Brain microvascular endothelial cell (primary cell): ENCODE data around the gene RPS17.

ENCODE experiments used
- DNase-seq: peaks from one replicate; pipeline ENCODE4 v3.0.0-alpha.2; 2020
- H3K27ac ChIP-seq: fragments of 250-450 bp; sonication (Bioruptor Pico); 2 replicates; pipeline ENCODE4 v1.5.1; 2020; ENCODE audit warnings: mild to moderate bottlenecking, moderate library complexity
- H3K27me3 ChIP-seq: fragments of 250-450 bp; sonication (Bioruptor Pico); replicated peaks from 2 replicates; pipeline ENCODE4 v1.5.1; 2020; ENCODE audit warnings: mild to moderate bottlenecking
- H3K36me3 ChIP-seq: fragments of 250-450 bp; sonication (Bioruptor Pico); replicated peaks from 2 replicates; pipeline ENCODE4 v1.5.1; 2020; ENCODE audit warnings: mild to moderate bottlenecking
- H3K4me3 ChIP-seq: 2 replicates; pipeline ENCODE4 v1.5.1; 2011; ENCODE audit warnings: low read depth, mild to moderate bottlenecking, control low read depth, low read length, moderate library complexity
- in situ Hi-C: cut with HindIII; loops from 2 replicates; pipeline ENCODE4 v1.10.0; 2017; ENCODE audit warnings: low sequenced_read_pairs, low pct_ligation_motif_present
- TF ChIP-seq, protein P1 (sequence below): IDR thresholded peaks from 2 replicates; pipeline ENCODE4 v1.5.1; 2011; ENCODE audit warnings: low read depth, mild to moderate bottlenecking, moderate library complexity, low read length, control low read depth, inconsistent platforms; ENCODE audit errors: missing control alignments

Gene RPS17

DNA sequence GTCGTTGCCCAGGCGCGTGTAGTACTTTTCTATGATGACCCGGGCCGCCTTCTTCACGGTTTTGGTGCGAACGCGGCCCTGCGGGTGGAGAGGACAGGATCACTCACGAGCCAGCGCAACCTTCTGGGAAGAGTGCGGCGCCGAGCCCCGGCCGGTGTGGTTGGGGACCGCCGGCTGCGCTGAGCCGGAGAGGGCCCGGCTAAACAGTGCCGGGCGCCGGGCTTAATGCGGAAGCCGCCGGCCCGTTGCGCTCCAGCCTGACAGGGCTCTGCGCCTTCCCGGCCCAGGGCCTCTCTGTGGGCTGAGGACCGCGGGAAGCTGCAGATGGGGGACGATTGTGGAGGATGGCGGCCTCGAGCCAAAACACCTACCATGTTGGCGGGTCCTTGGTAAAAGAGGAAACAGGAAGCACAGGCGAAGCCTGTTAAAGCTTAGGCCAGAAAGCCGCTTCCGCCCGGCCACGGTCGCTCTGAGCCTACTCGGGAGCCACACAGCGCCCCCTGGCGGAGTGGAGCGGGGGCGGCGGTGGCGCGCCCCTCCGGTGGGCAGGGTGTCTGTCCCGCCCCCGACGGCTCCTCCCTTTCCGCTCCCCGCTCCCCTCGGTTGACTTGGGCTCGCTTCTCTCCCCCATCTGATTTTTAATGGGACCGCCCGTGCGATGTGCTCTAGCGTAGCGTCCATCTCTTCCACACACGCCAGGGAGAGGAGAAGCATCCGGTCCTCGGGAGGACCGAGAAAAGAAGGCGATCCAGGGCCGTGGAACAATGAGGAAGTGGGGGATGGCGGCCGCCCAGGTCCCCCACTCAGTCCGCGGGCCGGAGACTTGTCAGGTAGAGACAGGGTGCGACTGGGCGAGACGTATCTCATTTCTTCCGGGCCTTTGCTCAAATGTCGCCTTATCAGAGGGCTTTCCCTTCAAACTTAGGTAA is at the start of gene RPS17:
RPS17 (minus strand) TSS at position 403 of the 929 bp plus-strand sequence; CDS start at position 374, 29 bp downstream.
- in situ Hi-C loops, result no loop called here
- H3K36me3 ChIP-seq, result peaks cover 41% of the 10 kb centered on the region

DNA sequence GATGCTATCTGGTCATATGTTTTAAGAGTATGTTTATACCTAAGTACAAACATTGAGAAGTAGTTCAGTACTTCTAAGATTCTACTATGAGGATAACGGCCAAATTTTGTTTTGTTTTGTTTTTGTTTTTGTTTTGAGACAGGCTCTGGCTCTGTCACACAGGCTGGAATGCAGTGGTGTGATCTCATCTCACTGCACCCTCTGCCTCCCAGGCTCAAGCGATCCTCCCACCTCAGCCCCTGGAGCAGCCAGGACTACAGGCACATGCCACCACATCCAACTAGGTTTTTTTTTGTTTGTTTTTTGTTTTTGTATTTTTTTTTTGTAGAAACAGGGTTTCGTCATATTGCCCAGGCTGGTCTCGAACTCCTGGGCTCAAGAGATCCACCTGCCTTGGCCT is 47.5 kb upstream of the RPS17 start:
- in situ Hi-C loops, result no loop called here

More for the DNA sequence above, at the start of gene RPS17:
- Histone ChIP-seq H3K27me3 (no peaks in the 10 kb centered on the region), H3K27ac (peak within 1 kb of the TSS; percentile 64), H3K4me3 (peak within 1 kb of the TSS; percentile 100)
- TF ChIP-seq, protein P1, sequence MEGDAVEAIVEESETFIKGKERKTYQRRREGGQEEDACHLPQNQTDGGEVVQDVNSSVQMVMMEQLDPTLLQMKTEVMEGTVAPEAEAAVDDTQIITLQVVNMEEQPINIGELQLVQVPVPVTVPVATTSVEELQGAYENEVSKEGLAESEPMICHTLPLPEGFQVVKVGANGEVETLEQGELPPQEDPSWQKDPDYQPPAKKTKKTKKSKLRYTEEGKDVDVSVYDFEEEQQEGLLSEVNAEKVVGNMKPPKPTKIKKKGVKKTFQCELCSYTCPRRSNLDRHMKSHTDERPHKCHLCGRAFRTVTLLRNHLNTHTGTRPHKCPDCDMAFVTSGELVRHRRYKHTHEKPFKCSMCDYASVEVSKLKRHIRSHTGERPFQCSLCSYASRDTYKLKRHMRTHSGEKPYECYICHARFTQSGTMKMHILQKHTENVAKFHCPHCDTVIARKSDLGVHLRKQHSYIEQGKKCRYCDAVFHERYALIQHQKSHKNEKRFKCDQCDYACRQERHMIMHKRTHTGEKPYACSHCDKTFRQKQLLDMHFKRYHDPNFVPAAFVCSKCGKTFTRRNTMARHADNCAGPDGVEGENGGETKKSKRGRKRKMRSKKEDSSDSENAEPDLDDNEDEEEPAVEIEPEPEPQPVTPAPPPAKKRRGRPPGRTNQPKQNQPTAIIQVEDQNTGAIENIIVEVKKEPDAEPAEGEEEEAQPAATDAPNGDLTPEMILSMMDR, result peak; percentile 81
- peak; percentile 93 for DNase-seq

DNA sequence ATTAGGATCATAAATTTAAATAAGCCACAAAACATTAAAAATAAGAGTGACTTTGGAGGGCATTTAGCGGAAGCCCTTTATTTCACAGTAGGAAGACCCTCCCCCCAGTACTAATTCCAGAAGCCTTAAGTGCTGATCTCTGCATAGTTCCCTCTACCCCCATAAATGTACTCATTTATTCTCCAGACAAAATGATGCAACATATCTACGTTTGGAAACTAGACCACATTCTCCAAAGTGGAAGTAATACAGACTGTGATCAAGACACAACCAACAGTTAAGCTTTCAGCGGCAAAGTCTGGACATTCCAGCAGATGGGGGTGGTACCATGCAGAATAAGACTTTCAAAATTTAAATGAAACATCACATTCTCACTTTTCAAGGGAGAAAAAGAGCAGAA is 44.8 kb upstream of the RPS17 start:
- in situ Hi-C loops, result no loop called here
- TF ChIP-seq, protein P1, result peak; percentile 45
- H3K36me3 ChIP-seq, result no peaks in the 10 kb centered on the region
- peak; percentile 14 for DNase-seq
- H3K27me3 ChIP-seq, result no peaks in the 10 kb centered on the region
- no peak overlapping the region for H3K4me3 ChIP-seq
- H3K27ac ChIP-seq, result no peak overlapping the region

More for the DNA sequence above, 47.5 kb upstream of the RPS17 start:
- Histone ChIP-seq H3K4me3 (no peak overlapping the region), H3K27me3 (no peaks in the 10 kb centered on the region), H3K27ac (no peak overlapping the region), H3K36me3 (no peaks in the 10 kb centered on the region)
- no peak for DNase-seq
- TF ChIP-seq, protein P1, result no peak

DNA sequence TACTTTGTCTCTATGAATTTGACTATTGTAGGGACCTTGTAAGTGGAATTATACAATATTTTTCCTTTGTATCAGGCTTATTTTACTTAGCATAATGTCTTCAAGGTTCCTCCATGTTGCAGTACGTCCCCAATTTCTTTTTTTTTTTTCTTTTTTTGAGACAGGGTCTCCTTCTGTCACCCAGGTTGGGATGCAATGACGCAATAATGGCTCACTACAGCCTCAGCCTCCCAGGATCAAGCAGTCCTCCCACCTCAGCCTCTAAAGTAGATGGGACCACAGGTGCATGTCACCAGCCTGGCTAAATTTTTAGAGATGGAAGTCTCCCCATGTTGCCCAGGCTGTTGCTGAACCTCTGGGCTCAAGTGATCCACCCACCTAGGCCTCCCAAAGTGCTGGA is 40.5 kb upstream of the RPS17 start:
- TF ChIP-seq, protein P1, result no peak
- no peak overlapping the region for H3K4me3 ChIP-seq
- H3K27me3 ChIP-seq, result no peaks in the 10 kb centered on the region
- in situ Hi-C loops, result no loop called here
- H3K27ac ChIP-seq, result no peak overlapping the region
- no peak for DNase-seq
- H3K36me3 ChIP-seq, result no peaks in the 10 kb centered on the region

DNA sequence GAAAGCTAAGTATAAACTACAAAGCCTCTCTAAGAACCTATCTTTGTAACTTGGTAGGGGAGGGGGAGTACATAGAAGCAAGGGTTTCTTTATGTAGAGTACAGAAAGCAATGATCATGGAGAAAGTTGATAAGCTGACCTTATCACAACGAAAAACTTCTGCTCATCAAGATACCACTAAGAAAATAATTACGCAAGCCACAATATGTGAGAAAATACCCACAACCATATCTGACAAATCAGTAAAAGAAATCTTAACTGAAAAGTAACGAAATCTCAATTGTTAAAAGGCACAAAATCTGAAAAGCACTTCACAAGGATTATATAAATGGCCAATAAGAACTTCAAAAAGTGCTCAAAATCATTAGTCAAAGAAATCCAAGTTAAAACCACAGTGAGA is 35.1 kb upstream of the RPS17 start:
- H3K27ac ChIP-seq, result no peak overlapping the region
- TF ChIP-seq, protein P1, result no peak
- in situ Hi-C loops, result no loop called here

More for the DNA sequence above, 35.1 kb upstream of the RPS17 start:
- H3K36me3 ChIP-seq, result no peaks in the 10 kb centered on the region
- H3K27me3 ChIP-seq, result no peaks in the 10 kb centered on the region
- DNase-seq, result no peak
- no peak overlapping the region for H3K4me3 ChIP-seq
